ENCODE data around the gene SHBG. TPM values are rescaled to one million over a fixed set of nuclear protein-coding genes. Genes with fewer than 3 reads are reported as not detected.

The SHBG gene
- total and polyA plus RNA-seq, 2 of the 4 experiments (the other 2 are of a cell fraction), result 0.36 to 0.38 TPM

- Histone ChIP-seq H3K4me3 (ENCODE audit: insufficient read depth, low read depth, low read length) (peak within 1 kb of the TSS; percentile 30), H4K8ac (ENCODE audit: low read depth in 2 of 2, low read length in 2 of 2) (no peak within 1 kb of the TSS), H4K20me1 (ENCODE audit: insufficient read depth, low read length) (no peaks in the 10 kb centered on the region; the same call in none of the 2 replicates), H3K79me1 (ENCODE audit: low read depth in 1 of 2, low read length in 2 of 2) (no peaks in the 10 kb centered on the region), H3K4me2 (ENCODE audit: low read depth, low read length) (peak within 1 kb of the TSS; percentile 93), H3K14ac (replicated peaks; ENCODE audit: low read depth, low read length) (no peak within 1 kb of the TSS), H4K5ac (ENCODE audit: low read depth, low read length) (no peak within 1 kb of the TSS), H3K9ac (ENCODE audit: low read depth, low read length) (no peak within 1 kb of the TSS), H2AK5ac (ENCODE audit: low read depth, low read length) (no peak within 1 kb of the TSS), H3K9me1 (ENCODE audit: insufficient read depth, low read length) (no peaks in the 10 kb centered on the region), H2BK120ac (ENCODE audit: low read depth, low read length) (no peak within 1 kb of the TSS), H4K91ac (ENCODE audit: insufficient read depth, low read depth, low read length) (no peak within 1 kb of the TSS), H3K4ac (ENCODE audit: low read depth, low read length) (no peak within 1 kb of the TSS), H3K23ac (ENCODE audit: low read depth, low read length) (peak within 1 kb of the TSS; percentile 38), H3K36me3 (ENCODE audit: control insufficient read depth, insufficient read depth, low read length) (no peaks in the 10 kb centered on the region), H2AK9ac (replicated peaks; ENCODE audit: low read depth, low read length, poor library complexity) (no peak within 1 kb of the TSS), H2BK15ac (ENCODE audit: low read depth, low read length) (no peak within 1 kb of the TSS), H3K18ac (ENCODE audit: low read depth, low read length) (no peak within 1 kb of the TSS), H3K27ac (ENCODE audit: insufficient read depth, low read length) (no peak within 1 kb of the TSS), H2BK5ac (ENCODE audit: low read depth, low read length, poor library complexity, severe bottlenecking) (no peak within 1 kb of the TSS), H3K27me3 (ENCODE audit: control insufficient read depth, insufficient read depth, low read length) (peaks cover 59% of the 10 kb centered on the region), H2AFZ (replicated peaks; ENCODE audit: low read length, poor library complexity) (peak within 1 kb of the TSS; percentile 78), H2BK20ac (ENCODE audit: low read depth, low read length) (no peak within 1 kb of the TSS), H3K56ac (ENCODE audit: extremely low read depth, insufficient read depth, low read length) (no peak within 1 kb of the TSS), H3K4me1 (ENCODE audit: control insufficient read depth, insufficient read depth, low read length) (peaks cover 6% of the 10 kb centered on the region; the same call in 1 of the 2 replicates), H3K9me3 (ENCODE audit: control insufficient read depth, insufficient read depth, low read length) (no peaks in the 10 kb centered on the region; the same call in 1 of the 2 replicates)
- DNase-seq (no peak), ATAC-seq (ENCODE audit: low read depth) (peak; percentile 74)
- dilution Hi-C loops (cut with HindIII; ENCODE audit: low sequenced_read_pairs, unreplicated experiment) (no loop called here), in situ Hi-C loops (cut with MboI; ENCODE audit: low sequenced_read_pairs) (no loop called here), intact Hi-C loops (cut with micrococcal nuclease) (no loop called here)
- ChIA-PET POLR2A (ENCODE audit: unreplicated experiment) (interaction anchor here (0.6 kb wide), 2 partner anchors 17 to 526 kb away, joined by 4 read pairs; no protein-coding TSS in a partner anchor), CTCF (no interaction called here)
- BruUV-seq (replicated peaks), result no TSS peak
- WGBS, 2 experiments (ENCODE audit: extremely low coverage in 2 of 2, insufficient read length in 1 of 2), result 0% methylated on average over 6 of the region's 34 CpGs; no CpG with 5 or more reads in 1 of the 2 experiments
- TF ChIP-seq FOS (IDR thresholded peaks at IDR 0.05; ENCODE audit: low read depth, low read length) (no peak), SMC3 (IDR thresholded peaks at IDR 0.05; ENCODE audit: low read depth, low read length) (no peak), RAD21 (IDR thresholded peaks at IDR 0.05; ENCODE audit: low read length) (no peak), BHLHE40 (IDR thresholded peaks at IDR 0.05; ENCODE audit: low read depth, low read length) (no peak), ELK1 (IDR thresholded peaks at IDR 0.05; ENCODE audit: borderline replicate concordance, low read depth, low read length) (no peak), RCOR1 (IDR thresholded peaks at IDR 0.05; ENCODE audit: insufficient replicate concordance, low read length) (no peak), MAZ (IDR thresholded peaks at IDR 0.05; ENCODE audit: borderline replicate concordance, low read depth, low read length) (no peak), MAFK (IDR thresholded peaks at IDR 0.05; ENCODE audit: low read depth, low read length) (no peak), CEBPB (IDR thresholded peaks at IDR 0.05; ENCODE audit: low read depth, low read length) (no peak), POLR2A (IDR thresholded peaks at IDR 0.05; ENCODE audit: low read depth, low read length) (no peak), MXI1 (IDR thresholded peaks at IDR 0.05; ENCODE audit: borderline replicate concordance, low read depth, low read length) (no peak), NFE2L2 (IDR thresholded peaks at IDR 0.05; ENCODE audit: low read depth, low read length) (no peak), RFX5 (IDR thresholded peaks at IDR 0.05; ENCODE audit: low read depth, low read length) (no peak), CHD1 (IDR thresholded peaks at IDR 0.05; ENCODE audit: low read depth, low read length) (no peak)
- TF ChIP-seq, protein P1, sequence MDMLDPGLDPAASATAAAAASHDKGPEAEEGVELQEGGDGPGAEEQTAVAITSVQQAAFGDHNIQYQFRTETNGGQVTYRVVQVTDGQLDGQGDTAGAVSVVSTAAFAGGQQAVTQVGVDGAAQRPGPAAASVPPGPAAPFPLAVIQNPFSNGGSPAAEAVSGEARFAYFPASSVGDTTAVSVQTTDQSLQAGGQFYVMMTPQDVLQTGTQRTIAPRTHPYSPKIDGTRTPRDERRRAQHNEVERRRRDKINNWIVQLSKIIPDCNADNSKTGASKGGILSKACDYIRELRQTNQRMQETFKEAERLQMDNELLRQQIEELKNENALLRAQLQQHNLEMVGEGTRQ (IDR thresholded peaks at IDR 0.05; ENCODE audit: low read depth, low read length), result no peak
- TF ChIP-seq, protein P2, sequence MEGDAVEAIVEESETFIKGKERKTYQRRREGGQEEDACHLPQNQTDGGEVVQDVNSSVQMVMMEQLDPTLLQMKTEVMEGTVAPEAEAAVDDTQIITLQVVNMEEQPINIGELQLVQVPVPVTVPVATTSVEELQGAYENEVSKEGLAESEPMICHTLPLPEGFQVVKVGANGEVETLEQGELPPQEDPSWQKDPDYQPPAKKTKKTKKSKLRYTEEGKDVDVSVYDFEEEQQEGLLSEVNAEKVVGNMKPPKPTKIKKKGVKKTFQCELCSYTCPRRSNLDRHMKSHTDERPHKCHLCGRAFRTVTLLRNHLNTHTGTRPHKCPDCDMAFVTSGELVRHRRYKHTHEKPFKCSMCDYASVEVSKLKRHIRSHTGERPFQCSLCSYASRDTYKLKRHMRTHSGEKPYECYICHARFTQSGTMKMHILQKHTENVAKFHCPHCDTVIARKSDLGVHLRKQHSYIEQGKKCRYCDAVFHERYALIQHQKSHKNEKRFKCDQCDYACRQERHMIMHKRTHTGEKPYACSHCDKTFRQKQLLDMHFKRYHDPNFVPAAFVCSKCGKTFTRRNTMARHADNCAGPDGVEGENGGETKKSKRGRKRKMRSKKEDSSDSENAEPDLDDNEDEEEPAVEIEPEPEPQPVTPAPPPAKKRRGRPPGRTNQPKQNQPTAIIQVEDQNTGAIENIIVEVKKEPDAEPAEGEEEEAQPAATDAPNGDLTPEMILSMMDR (conservative IDR thresholded peaks at IDR 0.05; ENCODE audit: low read depth, low read length), result no peak
These were observed 20.7 kb downstream of the SHBG start, which contains the start of gene ATP1B2 for GRCh38 chr17:7650509-7651096. ATP1B2 (plus strand) TSS chr17:7650926; CDS start chr17:7651519, 593 bp downstream.
